HG03280 (cell line): Measurements from ENCODE around the gene GRM8.
A peak's percentile ranks its signal among the peaks of the same experiment; 100 is the strongest.

Experiments used
- ATAC-seq: cut with Tn5 transposase; IDR thresholded peaks from one replicate; pipeline ENCODE4 v1.9.1; 2021; ENCODE audit warnings: mild to moderate bottlenecking, moderate library complexity; ENCODE audit not compliant: unreplicated experiment

GRM8 gene

DNA sequence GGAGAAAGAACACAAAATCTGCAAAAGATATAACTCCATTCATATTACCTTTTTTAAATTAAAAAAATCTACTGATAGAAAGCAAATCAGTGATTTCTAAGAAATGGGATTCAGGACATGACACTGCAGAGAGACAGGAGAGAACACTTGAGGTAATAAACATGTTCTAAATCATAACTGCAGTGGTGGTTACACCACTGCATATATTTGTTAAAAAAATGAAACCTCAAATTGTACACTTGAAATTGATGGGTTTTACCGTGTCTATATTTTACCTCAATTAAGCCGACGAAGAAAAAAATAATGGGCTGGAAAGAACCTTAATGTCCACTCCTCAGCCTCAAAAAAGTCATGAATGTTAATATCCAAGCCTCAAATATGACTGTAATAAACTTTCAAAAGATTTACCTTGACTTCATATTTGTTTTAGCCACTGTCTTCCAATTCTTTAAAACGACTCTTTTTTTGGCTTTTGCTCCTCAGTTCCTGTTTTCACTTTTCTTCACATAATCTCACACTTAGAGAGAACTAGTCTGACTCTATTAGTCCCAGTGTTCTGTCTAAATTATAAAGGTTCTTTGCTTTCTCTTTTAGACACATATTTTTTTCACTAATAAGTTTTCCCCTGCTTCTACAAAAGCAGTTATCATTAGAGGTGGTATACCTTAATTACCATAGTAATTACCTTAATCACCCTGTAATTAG lies 502.4 kb downstream of the GRM8 start:
- no peak for ATAC-seq

DNA sequence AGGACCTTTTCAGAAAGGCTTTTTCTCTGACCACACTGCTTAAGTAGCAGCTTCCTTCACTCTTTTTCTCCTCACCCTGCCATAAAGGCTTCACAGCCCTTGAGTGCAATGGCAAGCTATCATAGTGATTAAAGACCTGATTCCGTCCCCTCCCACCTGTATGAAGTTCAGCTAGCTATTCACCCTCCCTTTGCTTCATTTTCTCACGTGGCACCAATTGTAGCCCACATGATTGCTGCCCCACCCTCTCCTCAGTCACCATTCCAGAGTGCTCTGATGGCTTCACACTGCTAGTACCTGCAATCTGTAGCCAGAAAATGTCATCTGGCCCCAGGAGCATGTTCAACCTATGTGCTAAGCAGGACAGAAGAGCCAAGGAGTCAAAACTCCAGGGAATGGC lies 523.8 kb downstream of the GRM8 start:
- ATAC-seq, result no peak

DNA sequence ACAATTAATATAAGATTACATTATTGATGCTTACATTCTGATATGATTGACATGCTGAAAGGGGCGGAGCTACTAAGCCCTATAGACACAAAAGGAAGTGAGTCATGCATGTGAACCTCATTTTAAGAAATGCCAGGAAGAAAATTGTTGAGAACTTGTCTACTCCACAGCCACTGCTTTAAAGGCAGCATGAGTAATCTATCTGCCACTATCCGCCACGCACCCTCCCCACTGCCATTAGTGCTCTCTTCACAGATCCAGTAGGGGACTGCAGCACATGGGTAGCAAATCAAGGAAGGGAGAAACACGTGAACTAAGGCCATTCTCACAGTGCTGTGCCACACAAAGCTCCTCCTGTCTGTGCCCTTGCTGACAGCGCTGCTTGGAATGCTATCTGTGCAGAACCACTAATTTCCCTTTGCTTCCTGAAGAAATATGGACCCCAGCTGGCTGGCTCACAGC lies 524.8 kb downstream of the GRM8 start:
- ATAC-seq, result no peak

DNA sequence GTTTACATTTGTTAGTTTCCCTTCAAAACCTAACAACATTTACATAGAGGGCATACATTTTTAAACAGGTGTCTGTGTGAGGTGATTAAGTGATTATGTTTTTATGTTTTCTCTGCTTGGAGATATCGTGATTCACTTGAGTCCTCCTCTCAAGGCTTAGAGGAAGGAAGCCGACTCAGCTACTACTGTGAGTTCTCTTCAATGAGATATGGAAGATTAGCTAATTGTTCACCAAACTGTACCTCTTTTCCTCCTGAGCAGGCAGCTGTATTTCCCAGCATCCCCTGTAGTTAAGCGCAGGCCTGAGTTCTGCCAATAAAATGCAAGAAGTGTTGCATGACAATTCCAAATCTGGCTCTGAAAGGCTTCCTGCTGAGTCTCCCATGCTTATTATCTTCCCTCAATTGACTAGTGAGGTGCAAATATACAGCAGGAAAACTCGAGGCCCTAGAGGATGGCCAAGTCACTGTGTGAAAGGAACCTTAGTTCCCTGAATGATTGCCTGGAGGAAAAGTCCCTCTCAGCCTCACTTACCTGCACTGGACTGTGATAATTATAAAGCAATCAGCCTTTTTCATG lies 528.7 kb downstream of the GRM8 start:
- ATAC-seq, result no peak

DNA sequence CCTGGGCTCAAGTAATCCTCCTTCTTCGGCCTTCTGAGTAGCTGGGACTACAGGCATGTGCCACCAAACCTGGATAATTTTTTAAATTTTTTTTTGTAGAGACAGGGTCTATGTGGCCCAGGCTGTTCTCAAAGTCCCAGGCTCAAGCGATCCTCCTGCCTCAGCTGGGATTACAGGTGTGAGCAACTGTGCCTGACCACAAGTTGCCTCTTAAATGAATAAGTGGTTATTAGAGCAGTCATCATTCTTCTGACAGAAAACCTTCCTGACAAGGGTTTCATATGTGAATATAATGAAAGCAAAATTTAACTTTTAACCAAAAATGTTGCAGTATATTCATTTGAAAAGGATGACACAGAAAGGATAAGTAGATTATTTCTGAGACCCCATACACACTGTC lies 532.5 kb downstream of the GRM8 start:
- ATAC-seq, result peak; percentile 87

DNA sequence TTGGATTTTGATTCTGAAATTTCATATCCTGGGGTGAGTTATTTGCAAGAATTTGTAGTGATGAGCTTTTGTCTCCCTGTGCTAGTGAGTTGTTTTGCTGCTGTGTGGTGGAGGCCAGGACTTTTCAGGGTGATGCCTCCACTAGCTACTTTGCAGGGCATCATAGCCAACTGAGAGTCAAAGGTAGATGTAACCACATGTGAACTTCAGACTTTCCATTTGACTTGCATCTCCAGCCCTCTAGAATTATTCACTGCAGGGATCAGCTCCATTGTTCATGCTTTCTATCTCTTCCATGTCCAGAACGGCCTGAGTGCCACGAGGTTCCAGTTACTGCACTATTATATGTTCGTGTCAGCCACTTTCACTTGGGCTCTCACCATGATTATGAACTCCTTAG lies 534.3 kb downstream of the GRM8 start:
- ATAC-seq, result no peak

DNA sequence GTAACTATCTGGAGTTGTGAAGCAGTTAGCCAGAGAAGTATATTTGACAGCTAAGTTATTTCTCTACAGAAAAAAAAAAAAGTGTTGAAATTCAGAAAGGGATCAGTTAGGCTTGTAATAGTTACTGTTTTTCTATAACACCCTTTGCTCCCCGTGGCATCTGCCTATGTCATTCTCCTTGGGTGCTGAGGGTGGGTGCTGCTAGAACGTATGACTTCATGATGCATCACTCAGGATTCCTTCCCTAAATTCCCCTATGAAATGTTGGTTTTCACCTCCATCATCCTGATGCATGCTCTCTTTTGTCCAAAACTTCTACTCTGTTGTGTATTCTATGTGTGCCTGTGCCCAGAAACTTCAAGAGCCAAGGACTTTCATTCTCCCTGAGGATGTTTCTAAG lies 536.4 kb downstream of the GRM8 start:
- ATAC-seq, result no peak

DNA sequence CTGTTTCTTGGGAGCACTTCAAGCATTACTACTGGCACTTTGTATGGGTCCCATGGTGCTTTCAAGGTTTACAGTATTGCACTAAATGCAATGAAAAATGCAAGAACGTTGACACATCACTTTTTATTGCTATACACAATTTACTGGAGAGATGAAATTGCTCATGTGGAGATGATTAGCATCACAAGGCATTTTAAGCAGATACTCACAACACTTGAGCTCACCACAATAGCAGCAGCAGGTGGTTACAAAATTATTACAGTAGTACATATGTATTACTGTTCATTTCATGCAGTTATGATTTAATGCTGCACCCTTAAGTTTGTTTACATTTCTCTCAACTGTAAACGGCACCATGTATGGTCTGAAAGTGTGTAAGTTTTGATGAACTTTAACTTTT lies 537.7 kb downstream of the GRM8 start:
- ATAC-seq, result no peak

DNA sequence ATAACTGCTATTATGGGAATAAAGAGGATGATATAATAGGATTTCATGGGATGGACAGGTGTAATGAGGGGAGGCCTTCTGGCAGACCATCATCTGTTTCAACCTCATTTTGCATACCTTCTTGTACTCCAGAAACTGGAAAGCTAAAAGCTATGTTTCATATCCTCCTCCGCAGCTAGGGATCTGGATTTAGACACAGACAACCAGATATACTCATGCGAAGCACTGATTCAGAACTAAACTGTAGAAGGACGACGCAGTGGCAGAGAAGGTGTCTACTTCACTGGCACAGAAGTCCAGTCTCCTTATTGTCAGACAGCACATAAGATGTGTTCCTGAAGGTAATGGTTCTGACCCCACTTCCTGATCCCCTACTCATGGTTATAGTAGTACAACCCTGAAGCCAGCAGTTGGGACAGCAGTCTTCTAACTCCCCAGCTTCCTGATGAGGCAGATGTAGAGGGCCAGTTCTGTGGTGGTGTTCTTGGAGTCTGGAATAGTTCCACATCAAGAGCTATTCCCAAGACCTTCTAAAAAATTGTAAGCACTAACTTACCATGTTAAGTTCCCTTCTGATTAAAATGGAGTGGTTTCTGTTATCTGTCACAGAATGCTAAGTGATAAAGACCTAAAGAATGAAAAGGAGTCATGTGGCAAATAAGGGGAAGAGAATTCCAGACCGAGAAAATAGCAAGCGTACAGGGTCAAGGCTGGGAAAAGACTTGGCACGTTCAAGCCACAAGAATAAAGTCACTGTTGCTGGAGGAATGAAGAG lies 550.3 kb downstream of the GRM8 start:
- peak; percentile 51 for ATAC-seq

DNA sequence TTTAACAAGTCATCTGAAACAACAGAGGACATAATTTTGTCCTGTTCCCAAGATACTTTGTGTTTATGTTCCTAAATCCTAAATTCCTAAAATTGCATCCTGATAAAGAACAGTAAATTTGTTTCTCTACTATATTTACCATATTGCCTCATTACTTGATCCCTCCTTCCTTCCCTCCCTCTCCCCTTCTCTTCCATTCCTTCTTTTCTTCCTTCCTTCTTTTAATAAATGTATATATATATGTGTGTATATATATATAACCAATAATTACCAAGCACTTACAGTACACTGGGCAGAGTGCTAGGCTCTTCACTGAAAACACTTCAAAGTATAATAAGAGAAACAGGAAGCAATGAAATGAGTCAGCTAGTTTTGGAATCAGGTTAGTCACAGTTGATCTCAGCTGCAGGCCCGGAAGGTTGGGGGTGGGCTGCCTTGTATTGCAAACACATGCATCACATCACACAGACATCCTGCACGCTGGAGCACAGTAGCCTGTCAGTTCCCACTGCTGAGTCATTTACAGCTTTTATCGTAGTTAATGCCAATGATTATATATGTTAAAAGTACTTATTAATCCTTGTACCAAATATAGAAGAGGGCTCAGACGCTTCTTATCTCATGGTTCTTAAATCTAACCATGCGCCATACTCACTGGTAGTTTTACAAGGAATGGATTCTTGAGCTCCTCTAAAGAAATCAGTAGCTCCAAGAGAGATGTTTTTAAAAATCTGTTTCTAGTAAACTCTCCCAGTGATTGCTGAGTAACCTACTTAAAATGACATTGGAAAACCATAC lies 551.7 kb downstream of the GRM8 start:
- ATAC-seq, result peak; percentile 92

DNA sequence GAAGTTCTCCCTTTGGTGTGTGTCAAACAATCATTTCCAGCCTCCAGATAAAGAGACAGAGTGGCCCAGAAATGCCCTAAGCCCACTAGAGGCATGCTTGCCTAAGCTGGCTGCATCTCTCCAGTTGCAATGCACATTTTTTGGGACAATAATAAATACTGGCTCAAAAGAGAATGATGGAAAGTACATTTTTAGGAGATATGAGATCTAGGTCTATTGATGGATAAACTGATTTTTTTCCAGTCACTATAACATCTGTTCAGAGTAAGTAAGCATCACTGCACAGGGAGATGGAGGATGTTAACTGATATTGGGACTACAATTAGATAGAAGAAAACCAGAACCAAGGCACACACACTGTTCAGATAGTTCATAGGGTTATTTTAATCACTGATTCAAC lies 553.0 kb downstream of the GRM8 start:
- no peak for ATAC-seq

DNA sequence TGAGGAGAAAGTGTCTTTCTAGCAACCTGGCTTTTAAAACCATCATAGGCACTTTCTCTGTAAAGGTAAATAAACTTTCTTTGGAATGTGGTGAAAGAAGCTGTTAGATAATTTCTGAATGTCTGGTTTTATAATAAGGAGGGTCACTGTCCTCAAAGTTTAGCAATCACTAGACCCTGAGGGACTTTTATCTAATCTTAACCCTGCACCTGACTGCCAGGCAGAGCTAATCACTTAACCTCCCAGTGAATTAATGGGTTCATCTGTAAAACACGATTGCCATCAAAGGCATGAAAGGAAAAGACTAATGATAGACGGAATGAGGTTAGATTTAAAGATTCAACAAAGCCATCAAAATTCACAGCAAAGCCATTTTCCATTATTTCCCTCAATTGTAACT lies 553.8 kb downstream of the GRM8 start:
- ATAC-seq, result no peak

DNA sequence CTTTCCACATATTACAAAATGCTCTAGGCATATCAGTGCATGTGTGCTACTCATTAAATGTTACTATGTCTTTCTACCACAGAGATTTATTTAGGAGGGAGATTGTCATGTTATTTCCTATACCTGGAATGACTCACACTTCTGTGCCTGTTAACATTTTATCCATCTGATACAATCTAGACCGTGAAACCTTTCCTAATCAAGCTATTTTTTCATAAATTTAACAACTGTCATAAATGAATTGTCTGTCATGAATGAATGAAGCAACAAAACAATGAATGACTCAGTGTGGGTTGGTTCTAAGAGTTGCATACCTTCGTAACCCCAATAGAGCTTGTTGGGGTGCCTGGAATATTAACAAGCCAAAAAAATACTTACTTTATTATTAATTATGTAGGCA lies 554.3 kb downstream of the GRM8 start:
- no peak for ATAC-seq

DNA sequence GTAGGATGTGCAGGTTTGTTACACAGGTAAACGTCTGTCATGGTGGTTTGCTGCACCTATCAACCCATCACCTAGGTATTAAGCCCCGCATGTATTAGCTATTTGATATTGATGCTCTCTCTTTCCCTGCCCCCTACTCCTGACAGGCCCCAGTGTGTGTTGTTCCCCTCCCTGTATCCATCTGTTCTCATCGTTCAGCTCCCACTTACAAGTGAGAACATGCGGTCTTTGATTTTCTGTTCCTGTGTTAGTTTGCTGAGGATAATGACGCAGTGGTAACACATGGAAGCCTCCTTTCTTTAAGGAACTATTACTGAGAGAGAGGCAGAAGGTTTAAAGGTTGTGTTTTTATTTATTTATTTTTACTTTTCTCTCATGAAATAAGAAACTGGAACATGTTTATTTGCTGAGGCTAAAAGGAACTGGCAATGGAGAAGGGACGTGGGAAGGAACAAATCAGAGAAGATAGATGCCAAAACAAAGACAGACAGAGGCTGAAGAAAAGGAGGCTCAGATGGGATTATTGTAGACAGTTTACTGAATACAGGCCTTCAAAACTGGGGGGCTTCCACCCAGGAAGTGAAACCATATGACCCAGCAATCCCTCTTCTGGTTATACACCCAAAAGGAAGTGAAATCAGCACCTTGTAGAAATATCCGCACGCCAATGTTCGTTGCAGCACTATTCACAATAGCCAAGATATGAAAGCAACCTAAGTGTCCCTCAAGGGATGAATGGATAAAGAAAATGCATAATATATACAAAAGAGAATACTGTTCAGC lies 556.3 kb downstream of the GRM8 start:
- no peak for ATAC-seq

DNA sequence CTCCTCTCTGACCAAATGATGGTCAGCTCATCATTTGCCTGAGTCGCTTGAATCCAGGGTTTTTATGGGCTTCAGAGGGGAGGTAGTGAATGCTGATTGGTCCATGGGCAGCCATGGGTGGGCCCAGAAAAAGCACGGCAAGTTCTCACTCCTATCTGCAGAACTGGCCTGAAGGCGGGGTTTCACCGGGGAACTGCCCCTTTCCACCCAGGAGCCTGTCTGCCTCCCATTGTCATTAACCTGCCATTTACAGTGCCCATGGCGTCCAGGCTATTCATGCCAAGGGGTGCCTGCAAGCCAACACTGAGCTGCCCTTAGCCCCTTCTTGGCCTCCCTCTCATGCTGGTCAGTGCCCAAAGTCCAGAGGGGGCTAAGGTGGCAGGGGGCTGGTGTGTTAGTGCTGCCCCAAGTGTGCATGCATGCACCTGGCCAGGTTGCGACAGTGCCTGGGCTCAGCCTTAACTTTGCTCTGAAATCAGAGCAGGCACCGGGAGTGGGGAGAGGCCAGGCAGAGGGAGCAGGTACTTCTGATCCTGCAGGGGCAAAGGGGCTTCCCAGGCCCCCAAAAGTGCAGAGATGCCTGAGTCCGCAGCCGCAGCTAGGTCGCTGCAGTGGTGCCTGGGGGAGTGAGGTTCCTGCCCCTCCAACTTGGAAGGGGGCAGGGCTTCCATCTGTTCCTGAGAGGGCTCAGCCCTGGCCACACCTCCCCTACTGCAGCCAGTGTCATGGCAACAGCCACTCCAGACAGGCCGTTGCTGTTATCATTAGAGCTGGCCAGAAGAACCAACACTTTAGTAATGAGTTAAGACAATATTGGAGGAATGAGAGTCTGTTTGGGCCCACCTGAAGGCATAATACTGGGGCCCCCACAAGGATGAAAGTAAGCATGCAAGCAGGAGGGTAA lies 561.6 kb downstream of the GRM8 start:
- no peak for ATAC-seq

DNA sequence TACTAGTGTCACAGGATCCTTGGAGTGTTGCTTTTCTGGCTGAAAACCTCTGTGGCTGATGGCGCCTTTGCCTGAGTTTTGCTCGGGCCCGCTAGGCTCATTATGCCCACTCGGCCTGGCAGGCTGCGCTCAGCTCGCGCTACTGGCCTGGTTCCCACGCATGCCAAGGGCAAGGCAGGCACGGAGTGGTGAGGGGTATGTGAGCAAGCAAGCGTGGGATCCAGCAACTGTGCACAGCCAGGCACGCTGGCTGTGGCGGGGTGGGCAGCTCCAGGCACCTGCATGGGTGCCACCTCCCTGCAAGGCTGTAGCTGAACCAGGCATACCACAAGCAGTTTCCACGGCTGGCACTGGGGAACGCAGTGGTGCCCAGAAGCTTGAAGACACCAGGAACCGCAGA lies 562.6 kb downstream of the GRM8 start:
- ATAC-seq, result no peak

DNA sequence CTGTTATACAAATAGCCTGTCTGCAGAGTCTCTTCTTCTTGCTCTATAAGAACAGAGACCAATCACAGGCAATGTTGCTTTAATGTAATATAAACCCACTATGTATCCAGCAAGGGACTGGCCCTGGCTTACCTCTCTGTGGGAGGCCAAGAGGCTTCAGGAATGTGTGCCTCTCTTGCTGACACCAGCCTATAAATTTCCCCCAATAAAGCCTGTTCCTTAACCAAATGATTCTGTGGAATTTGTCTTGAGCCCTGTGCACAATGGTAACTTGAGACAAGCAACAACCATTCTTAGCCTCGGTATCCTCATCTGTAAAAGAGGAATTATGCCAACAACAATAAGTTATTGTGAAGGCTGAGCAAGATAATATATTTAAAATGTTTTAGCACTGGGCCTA lies 563.7 kb downstream of the GRM8 start:
- no peak for ATAC-seq

DNA sequence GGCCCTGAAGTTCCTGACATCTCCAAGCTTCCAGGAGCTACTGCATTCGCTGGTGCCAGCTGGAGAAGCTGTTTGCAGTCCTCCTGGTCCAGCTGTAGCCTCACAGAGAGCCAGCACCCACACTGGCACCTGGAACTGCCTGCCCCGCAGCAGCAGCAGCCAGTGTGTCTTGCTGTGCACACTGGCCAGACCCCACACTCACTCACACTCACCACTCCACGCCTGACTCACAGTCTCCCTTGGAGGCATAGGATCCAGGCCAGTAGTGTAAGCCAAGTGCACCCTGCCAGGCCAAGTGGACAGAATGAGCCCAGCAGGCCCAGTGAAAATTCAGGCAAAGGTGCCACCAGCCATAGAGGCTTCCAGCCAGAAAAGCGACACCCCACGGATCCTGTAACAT lies 566.3 kb downstream of the GRM8 start:
- ATAC-seq, result no peak

DNA sequence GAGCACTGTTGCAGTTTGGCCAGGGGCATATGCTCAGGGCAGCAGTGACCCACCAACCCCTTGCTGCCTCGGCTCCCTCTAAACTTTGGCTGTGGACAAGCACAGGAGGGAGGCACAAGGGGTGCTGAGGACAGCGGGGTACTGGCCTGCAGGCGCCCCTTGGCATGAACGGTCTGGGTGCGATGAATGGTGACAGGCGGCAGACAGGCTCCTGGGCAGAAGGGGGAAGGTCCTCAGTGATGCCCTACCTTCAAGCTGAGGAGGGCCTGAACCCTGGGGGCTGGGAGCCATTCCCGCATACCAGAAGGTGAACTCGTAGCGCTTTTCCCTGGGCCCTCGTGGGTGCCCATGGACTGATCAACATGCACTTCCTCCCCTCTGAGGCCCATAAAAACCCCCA lies 567.1 kb downstream of the GRM8 start:
- no peak for ATAC-seq
